ENCODE results near the gene GALNT5. TPM values are rescaled to one million over a fixed set of nuclear protein-coding genes. Genes with fewer than 3 reads are reported as not detected.

The GALNT5 gene
- total RNA-seq, 1 donor from 2014 or later, result 2.2 TPM

DNA sequence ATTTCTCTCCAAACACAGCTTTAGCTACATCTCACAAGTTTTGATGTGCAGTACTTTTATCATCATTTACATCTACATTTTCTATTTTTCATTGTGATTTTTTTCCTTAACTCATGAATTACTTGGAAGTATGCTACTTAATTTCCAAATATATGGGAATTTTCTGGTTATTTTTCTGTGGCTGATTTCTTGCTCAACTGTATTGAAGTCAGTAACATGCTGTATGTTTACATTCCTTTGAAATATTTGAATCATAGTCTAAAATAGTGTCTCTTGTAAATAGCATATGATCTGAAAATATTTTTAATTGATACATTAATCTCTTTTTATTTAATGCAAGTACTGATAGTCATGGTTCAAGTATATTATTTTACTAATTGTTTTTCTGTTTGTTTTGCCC, 26.0 kb upstream of the GALNT5 start:
- H3K79me2 ChIP-seq (ENCODE audit: insufficient read depth, low read length), result no peaks in the 10 kb centered on the region
- H3K36me3 Mint-ChIP-seq (ENCODE audit: low read depth, unreplicated experiment), result no peaks in the 10 kb centered on the region
- peaks cover 2% of the 10 kb centered on the region for H3K4me1 Mint-ChIP-seq (ENCODE audit: low read depth, unreplicated experiment)
- no peak overlapping the region for H3K4me3 Mint-ChIP-seq (ENCODE audit: unreplicated experiment)
- no peak overlapping the region for H3K4me3 ChIP-seq (ENCODE audit: insufficient read depth, low read depth, low read length)
- no peaks in the 10 kb centered on the region for H3K9me3 Mint-ChIP-seq (ENCODE audit: unreplicated experiment)
- no peaks in the 10 kb centered on the region for H3K36me3 ChIP-seq (ENCODE audit: insufficient read depth, low read length)
- no peak overlapping the region for H3K27ac Mint-ChIP-seq (ENCODE audit: unreplicated experiment)
- FAIRE-seq (no peak), DNase-seq (ENCODE audit: low read depth) (no peak)
- no peaks in the 10 kb centered on the region for H4K20me1 ChIP-seq (ENCODE audit: insufficient read depth, low read length)
- peaks cover 3% of the 10 kb centered on the region for H3K4me1 ChIP-seq (ENCODE audit: insufficient read depth, low read length)
- TF ChIP-seq CTCF (IDR thresholded peaks at IDR 0.05; ENCODE audit: insufficient read depth, low read depth, low read length) (no peak), EZH2 (IDR thresholded peaks at IDR 0.05; ENCODE audit: insufficient read depth, low read length) (no peak)
- no peak overlapping the region for H3K9ac ChIP-seq (ENCODE audit: low read length)
- no peak overlapping the region for H3K4me2 ChIP-seq (ENCODE audit: low read length)
- H2AFZ ChIP-seq (ENCODE audit: low read depth, low read length), result no peak overlapping the region
- no peaks in the 10 kb centered on the region for H3K27me3 ChIP-seq (ENCODE audit: insufficient read depth, low read length)
- H3K9me3 ChIP-seq (ENCODE audit: insufficient read depth, low read depth, low read length), result no peaks in the 10 kb centered on the region
- H3K27me3 Mint-ChIP-seq (ENCODE audit: low read depth, unreplicated experiment), result no peaks in the 10 kb centered on the region
- no peak overlapping the region for H3K27ac ChIP-seq (ENCODE audit: low read depth, low read length)

DNA sequence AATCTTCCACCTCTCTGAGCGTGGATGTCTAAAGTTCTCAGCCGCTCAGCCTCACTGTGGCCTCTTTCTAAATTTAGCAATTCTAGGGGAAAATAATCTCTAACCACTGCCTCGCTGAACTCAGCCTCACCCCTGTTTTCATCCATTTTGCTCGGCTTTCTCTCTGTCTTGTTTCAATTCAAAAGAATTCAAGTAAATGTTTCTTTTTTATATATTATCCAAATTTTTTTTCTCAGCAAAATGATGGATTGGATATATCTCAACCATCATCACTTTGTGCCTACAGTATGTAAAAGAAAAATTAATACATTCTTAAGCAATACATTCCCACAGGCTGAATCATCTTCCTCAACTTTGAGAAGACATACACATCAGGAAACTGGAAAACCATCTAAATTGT, 24.0 kb upstream of the GALNT5 start:
- Histone ChIP-seq H3K9me3 (ENCODE audit: insufficient read depth, low read depth, low read length) (no peaks in the 10 kb centered on the region), H3K79me2 (ENCODE audit: insufficient read depth, low read length) (no peaks in the 10 kb centered on the region), H3K36me3 (ENCODE audit: insufficient read depth, low read length) (no peaks in the 10 kb centered on the region), H2AFZ (ENCODE audit: low read depth, low read length) (peak overlapping the region; percentile 7), H3K4me3 (ENCODE audit: insufficient read depth, low read depth, low read length) (no peak overlapping the region), H3K27me3 (ENCODE audit: insufficient read depth, low read length) (no peaks in the 10 kb centered on the region), H4K20me1 (ENCODE audit: insufficient read depth, low read length) (no peaks in the 10 kb centered on the region), H3K4me1 (ENCODE audit: insufficient read depth, low read length) (peaks cover 6% of the 10 kb centered on the region), H3K4me2 (ENCODE audit: low read length) (no peak overlapping the region), H3K9ac (ENCODE audit: low read length) (no peak overlapping the region), H3K27ac (ENCODE audit: low read depth, low read length) (no peak overlapping the region)
- H3K9me3 Mint-ChIP-seq (ENCODE audit: unreplicated experiment), result no peaks in the 10 kb centered on the region
- H3K4me1 Mint-ChIP-seq (ENCODE audit: low read depth, unreplicated experiment), result peaks cover 2% of the 10 kb centered on the region
- no peak for FAIRE-seq
- no peak overlapping the region for H3K27ac Mint-ChIP-seq (ENCODE audit: unreplicated experiment)
- DNase-seq (ENCODE audit: low read depth), result peak; percentile 83
- no peak for TF ChIP-seq EZH2 (IDR thresholded peaks at IDR 0.05; ENCODE audit: insufficient read depth, low read length)
- TF ChIP-seq CTCF (IDR thresholded peaks at IDR 0.05; ENCODE audit: insufficient read depth, low read depth, low read length), result no peak
- no peaks in the 10 kb centered on the region for H3K27me3 Mint-ChIP-seq (ENCODE audit: low read depth, unreplicated experiment)
- no peak overlapping the region for H3K4me3 Mint-ChIP-seq (ENCODE audit: unreplicated experiment)
- H3K36me3 Mint-ChIP-seq (ENCODE audit: low read depth, unreplicated experiment), result no peaks in the 10 kb centered on the region

- Mint-ChIP-seq H3K9me3 (ENCODE audit: unreplicated experiment) (no peaks in the 10 kb centered on the region), H3K36me3 (ENCODE audit: low read depth, unreplicated experiment) (no peaks in the 10 kb centered on the region), H3K27ac (ENCODE audit: unreplicated experiment) (no peak overlapping the region), H3K27me3 (ENCODE audit: low read depth, unreplicated experiment) (no peaks in the 10 kb centered on the region), H3K4me3 (ENCODE audit: unreplicated experiment) (no peak overlapping the region), H3K4me1 (ENCODE audit: low read depth, unreplicated experiment) (peaks cover 2% of the 10 kb centered on the region)
- FAIRE-seq, result no peak
- Histone ChIP-seq H4K20me1 (ENCODE audit: insufficient read depth, low read length) (no peaks in the 10 kb centered on the region), H3K27me3 (ENCODE audit: insufficient read depth, low read length) (no peaks in the 10 kb centered on the region), H3K79me2 (ENCODE audit: insufficient read depth, low read length) (no peaks in the 10 kb centered on the region), H3K9me3 (ENCODE audit: insufficient read depth, low read depth, low read length) (no peaks in the 10 kb centered on the region), H2AFZ (ENCODE audit: low read depth, low read length) (no peak overlapping the region), H3K4me3 (ENCODE audit: insufficient read depth, low read depth, low read length) (no peak overlapping the region), H3K9ac (ENCODE audit: low read length) (no peak overlapping the region), H3K4me1 (ENCODE audit: insufficient read depth, low read length) (peaks cover 4% of the 10 kb centered on the region), H3K4me2 (ENCODE audit: low read length) (no peak overlapping the region), H3K27ac (ENCODE audit: low read depth, low read length) (no peak overlapping the region), H3K36me3 (ENCODE audit: insufficient read depth, low read length) (no peaks in the 10 kb centered on the region)
- DNase-seq (ENCODE audit: low read depth), result no peak
- TF ChIP-seq CTCF (IDR thresholded peaks at IDR 0.05; ENCODE audit: insufficient read depth, low read depth, low read length), result no peak
- no peak for TF ChIP-seq EZH2 (IDR thresholded peaks at IDR 0.05; ENCODE audit: insufficient read depth, low read length)
Measured at GRCh38 chr2:157236404-157236803, 21.1 kb upstream of the GALNT5 start.
